Activated CD8-positive, alpha-beta T cell treated with anti-CD3 and anti-CD28 coated beads for 36 hours (primary cell): ENCODE results near the gene CFAP100. TPM values are rescaled to one million over a fixed set of nuclear protein-coding genes. Genes with fewer than 3 reads are reported as not detected.

Experiments used
- ATAC-seq: fragments of 200-7000 bp; cut with Tn5 transposase; one replicate; pipeline ENCODE4 v1.10.0; 2021; ENCODE audit warnings: mild to moderate bottlenecking, moderate library complexity
- CTCF ChIA-PET: fragments of 350-600 bp; sonication (Branson Sonifier 250); formaldehyde crosslinking; loops from one replicate; lab custom pipeline; 2021; ENCODE audit warnings: antibody characterized with exemption; lab: Charles Lee
- POLR2A ChIA-PET: fragments of 350-600 bp; sonication (Branson Sonifier 250); formaldehyde crosslinking; loops from one replicate; lab custom pipeline; 2021; ENCODE audit warnings: antibody characterized with exemption; lab: Charles Lee
- DNase-seq: peaks from one replicate; pipeline ENCODE4 v3.0.0-alpha.2; 2020
- H3K27ac Mint-ChIP-seq: one replicate; pipeline ENCODE4 v1.8.0; 2021; ENCODE audit warnings: mild to moderate bottlenecking, mixed read lengths
- H3K27me3 Mint-ChIP-seq: one replicate; pipeline ENCODE4 v1.8.0; 2021; ENCODE audit warnings: mixed read lengths
- H3K36me3 Mint-ChIP-seq: one replicate; pipeline ENCODE4 v1.8.0; 2021; ENCODE audit warnings: low read depth, mixed read lengths
- H3K4me1 Mint-ChIP-seq: one replicate; pipeline ENCODE4 v1.8.0; 2021; ENCODE audit warnings: low read depth, mixed read lengths
- H3K4me3 Mint-ChIP-seq: one replicate; pipeline ENCODE4 v1.8.0; 2021; ENCODE audit warnings: mild to moderate bottlenecking, moderate library complexity, mixed read lengths
- H3K9me3 Mint-ChIP-seq: one replicate; pipeline ENCODE4 v1.8.0; 2021; ENCODE audit warnings: mixed read lengths
- intact Hi-C: fragments of 100-400 bp; cut with micrococcal nuclease; formaldehyde crosslinking; loops from one replicate; pipeline ENCODE4 v1.10.0; 2022
- total RNA-seq, 2 experiments: library from RNA; stranded (reverse); gene quantifications; one replicate each; pipeline ENCODE4 v1.2.3, GENCODE V29; 2021
- TF ChIP-seq, protein P1 (sequence below): fragments of 200-600 bp; IDR thresholded peaks from one replicate; pipeline ENCODE4 v1.8.0; 2022; ENCODE audit warnings: antibody characterized with exemption, mild to moderate bottlenecking

The CFAP100 gene
- total RNA-seq, 2 experiments from 2014 or later: not detected

DNA sequence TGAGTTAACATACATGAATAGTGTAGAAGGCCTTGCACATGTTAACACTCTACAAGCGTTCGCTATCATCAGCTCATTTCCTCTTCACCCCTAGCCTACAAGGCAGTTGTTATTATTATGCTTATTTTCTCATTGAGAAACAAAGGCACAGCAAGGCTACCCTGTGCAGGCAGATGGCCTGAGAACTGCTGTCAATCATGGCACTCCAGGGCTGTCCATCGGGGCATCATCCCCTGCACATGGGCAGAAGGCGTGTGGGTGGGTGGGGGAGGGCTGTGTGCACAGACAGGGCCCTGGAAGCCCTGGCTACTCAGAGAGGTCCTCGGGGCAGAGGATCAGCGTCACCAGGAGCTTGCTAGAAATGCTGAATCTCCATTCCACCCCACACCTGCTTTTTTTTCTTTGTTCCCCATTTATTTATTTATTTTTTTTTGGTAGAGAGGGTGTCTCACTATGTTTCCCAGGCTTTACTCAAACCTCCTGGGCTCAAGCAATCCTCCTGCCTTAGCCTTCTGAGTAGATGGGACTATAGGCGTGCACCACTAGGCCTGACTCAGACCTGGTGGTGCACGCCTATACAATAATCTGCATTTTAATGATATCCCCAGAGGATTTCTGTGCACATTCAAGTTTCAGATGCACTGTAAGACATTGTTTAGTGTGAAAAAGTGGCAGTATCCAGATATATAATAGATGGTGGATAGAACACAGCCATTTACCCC lies 90.6 kb downstream of the CFAP100 start:
- Mint-ChIP-seq H3K4me1 (peaks cover 11% of the 10 kb centered on the region), H3K4me3 (no peak overlapping the region), H3K27me3 (no peaks in the 10 kb centered on the region), H3K27ac (no peak overlapping the region), H3K36me3 (no peaks in the 10 kb centered on the region), H3K9me3 (no peaks in the 10 kb centered on the region)
- POLR2A ChIA-PET: interaction anchor here (0.7 kb wide), 1 partner anchor 9 kb away, joined by 4 read pairs; no protein-coding TSS in a partner anchor
- DNase-seq (no peak), ATAC-seq (no peak)
- TF ChIP-seq, protein P1, sequence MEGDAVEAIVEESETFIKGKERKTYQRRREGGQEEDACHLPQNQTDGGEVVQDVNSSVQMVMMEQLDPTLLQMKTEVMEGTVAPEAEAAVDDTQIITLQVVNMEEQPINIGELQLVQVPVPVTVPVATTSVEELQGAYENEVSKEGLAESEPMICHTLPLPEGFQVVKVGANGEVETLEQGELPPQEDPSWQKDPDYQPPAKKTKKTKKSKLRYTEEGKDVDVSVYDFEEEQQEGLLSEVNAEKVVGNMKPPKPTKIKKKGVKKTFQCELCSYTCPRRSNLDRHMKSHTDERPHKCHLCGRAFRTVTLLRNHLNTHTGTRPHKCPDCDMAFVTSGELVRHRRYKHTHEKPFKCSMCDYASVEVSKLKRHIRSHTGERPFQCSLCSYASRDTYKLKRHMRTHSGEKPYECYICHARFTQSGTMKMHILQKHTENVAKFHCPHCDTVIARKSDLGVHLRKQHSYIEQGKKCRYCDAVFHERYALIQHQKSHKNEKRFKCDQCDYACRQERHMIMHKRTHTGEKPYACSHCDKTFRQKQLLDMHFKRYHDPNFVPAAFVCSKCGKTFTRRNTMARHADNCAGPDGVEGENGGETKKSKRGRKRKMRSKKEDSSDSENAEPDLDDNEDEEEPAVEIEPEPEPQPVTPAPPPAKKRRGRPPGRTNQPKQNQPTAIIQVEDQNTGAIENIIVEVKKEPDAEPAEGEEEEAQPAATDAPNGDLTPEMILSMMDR: no peak
- CTCF ChIA-PET: no interaction called here
- intact Hi-C loops: no loop called here

- DNase-seq (no peak), ATAC-seq (no peak)
- ChIA-PET POLR2A (no interaction called here), CTCF (no interaction called here)
- intact Hi-C loops: no loop called here
- H3K27me3 Mint-ChIP-seq: no peaks in the 10 kb centered on the region
- no peaks in the 10 kb centered on the region for H3K9me3 Mint-ChIP-seq
- no peak overlapping the region for H3K4me3 Mint-ChIP-seq
- H3K4me1 Mint-ChIP-seq: peaks cover 11% of the 10 kb centered on the region
- no peak overlapping the region for H3K27ac Mint-ChIP-seq
- TF ChIP-seq, protein P1: no peak
- H3K36me3 Mint-ChIP-seq: no peaks in the 10 kb centered on the region
These were observed 91.2 kb downstream of the CFAP100 start for GRCh38 chr3:126485956-126486355.

Other genes starting within 250 kb of the CFAP100 start
- not detected for gene ALDH1L1, start 214.3 kb upstream of the CFAP100 start, total RNA-seq
- gene KLF15, start 37.5 kb upstream of the CFAP100 start, total RNA-seq: under 1 TPM in 1 of 2 experiments, not detected in 1; 0.11 TPM
- 10 to 100 TPM; 27.8 to 29.8 TPM for gene ZXDC, start 81.0 kb downstream of the CFAP100 start, total RNA-seq
- not detected for gene UROC1, start 122.9 kb downstream of the CFAP100 start, total RNA-seq
- not detected for gene CHST13, start 129.2 kb downstream of the CFAP100 start, total RNA-seq
- gene C3orf22, start 164.0 kb downstream of the CFAP100 start, total RNA-seq: not detected